ENCODE data around the gene CRIP3. TPM values are rescaled to one million over a fixed set of nuclear protein-coding genes. Genes with fewer than 3 reads are reported as not detected.
"Not testable (repeated sequence)": the region's sequence is repeated elsewhere in the genome, so short reads cannot be mapped to it uniquely, and the experiment has no call there.

Gene CRIP3
- total RNA-seq, 3 donors from 2014 or later (not counting 1 experiment from before 2014, with no cell fraction given): 3.6 to 5.3 (median 4.3) TPM

GRCh38 chr6:43304882-43305281 lies 3.7 kb downstream of the CRIP3 start:
- no peak overlapping the region for H3K4me3 Mint-ChIP-seq
- Histone ChIP-seq H3K27ac (ENCODE audit: low read length) (no peak overlapping the region), H3K27me3 (ENCODE audit: control insufficient read depth, insufficient read depth, low read length) (no peaks in the 10 kb centered on the region), H3K9me3 (ENCODE audit: control insufficient read depth, insufficient read depth, low read length) (no peaks in the 10 kb centered on the region), H3K4me3 (ENCODE audit: low read length) (no peak overlapping the region), H3K36me3 (ENCODE audit: control insufficient read depth, insufficient read depth, low read length) (no peaks in the 10 kb centered on the region), H3K4me1 (ENCODE audit: control insufficient read depth, insufficient read depth, low read length) (peaks cover 13% of the 10 kb centered on the region)
- no peak for DNase-seq
- intact Hi-C loops (cut with micrococcal nuclease): no loop called here
- TF ChIP-seq CTCF (IDR thresholded peaks at IDR 0.05): no peak
- H3K27ac Mint-ChIP-seq: no peak overlapping the region
- no peaks in the 10 kb centered on the region for H3K36me3 Mint-ChIP-seq
- H3K4me1 Mint-ChIP-seq: peaks cover 0 to 9% of the 10 kb centered on the region in 2 donors
- peaks cover 0 to 3% of the 10 kb centered on the region in 2 donors for H3K27me3 Mint-ChIP-seq (ENCODE audit: low read depth in 2 of 2)
- 96% methylated on average over 2 of the region's 2 CpGs for WGBS (ENCODE audit: insufficient coverage)
- ATAC-seq: no peak
- no peaks in the 10 kb centered on the region for H3K9me3 Mint-ChIP-seq

- Histone ChIP-seq H3K36me3 (ENCODE audit: control insufficient read depth, insufficient read depth, low read length) (no peaks in the 10 kb centered on the region), H3K4me3 (ENCODE audit: low read length) (no peak overlapping the region), H3K9me3 (ENCODE audit: control insufficient read depth, insufficient read depth, low read length) (no peaks in the 10 kb centered on the region), H3K27me3 (ENCODE audit: control insufficient read depth, insufficient read depth, low read length) (no peaks in the 10 kb centered on the region), H3K4me1 (ENCODE audit: control insufficient read depth, insufficient read depth, low read length) (peaks cover 13% of the 10 kb centered on the region), H3K27ac (ENCODE audit: low read length) (no peak overlapping the region)
- no peak overlapping the region for H3K27ac Mint-ChIP-seq
- H3K4me1 Mint-ChIP-seq: peaks cover 0 to 9% of the 10 kb centered on the region in 2 donors
- DNase-seq: no peak
- 91% methylated on average over 2 of the region's 3 CpGs for WGBS (ENCODE audit: insufficient coverage)
- H3K9me3 Mint-ChIP-seq: no peaks in the 10 kb centered on the region
- no peaks in the 10 kb centered on the region for H3K36me3 Mint-ChIP-seq
- TF ChIP-seq CTCF (IDR thresholded peaks at IDR 0.05): no peak
- no peak overlapping the region for H3K4me3 Mint-ChIP-seq
- no peak for ATAC-seq
- intact Hi-C loops (cut with micrococcal nuclease): no loop called here
- H3K27me3 Mint-ChIP-seq (ENCODE audit: low read depth in 2 of 2): peaks cover 0 to 3% of the 10 kb centered on the region in 2 donors
Observed at GRCh38 chr6:43304361-43304760, 4.3 kb downstream of the CRIP3 start.

DNA sequence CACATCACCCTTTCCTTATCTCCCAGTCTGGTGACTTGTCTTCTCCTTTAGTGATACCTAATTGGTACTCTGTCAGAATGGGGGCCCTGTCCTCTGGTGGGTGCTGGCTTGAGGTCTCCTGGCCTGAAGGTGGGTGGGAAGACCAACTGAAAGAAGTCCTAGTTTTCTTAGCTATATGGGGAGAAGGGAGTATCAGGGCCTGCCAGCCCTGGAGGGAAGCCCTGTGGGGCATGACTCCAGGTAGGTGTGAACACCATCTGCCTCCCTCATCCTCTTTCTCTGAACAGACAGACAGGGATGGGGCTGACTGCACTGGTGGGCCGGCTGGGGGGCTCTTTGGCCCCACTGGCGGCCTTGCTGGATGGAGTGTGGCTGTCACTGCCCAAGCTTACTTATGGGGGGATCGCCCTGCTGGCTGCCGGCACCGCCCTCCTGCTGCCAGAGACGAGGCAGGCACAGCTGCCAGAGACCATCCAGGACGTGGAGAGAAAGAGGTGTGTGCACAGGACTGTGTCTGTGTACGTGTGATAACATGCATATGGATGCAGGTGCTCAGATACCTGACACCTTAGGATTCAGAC lies 4.8 kb downstream of the CRIP3 start:
- peaks cover 0 to 3% of the 10 kb centered on the region in 2 donors for H3K27me3 Mint-ChIP-seq (ENCODE audit: low read depth in 2 of 2)
- H3K4me1 Mint-ChIP-seq: peaks cover 0 to 8% of the 10 kb centered on the region in 2 donors
- WGBS (ENCODE audit: insufficient coverage): 82% methylated on average over 8 of the region's 8 CpGs
- Histone ChIP-seq H3K9me3 (ENCODE audit: control insufficient read depth, insufficient read depth, low read length) (no peaks in the 10 kb centered on the region), H3K27ac (ENCODE audit: low read length) (no peak overlapping the region), H3K27me3 (ENCODE audit: control insufficient read depth, insufficient read depth, low read length) (no peaks in the 10 kb centered on the region), H3K4me3 (ENCODE audit: low read length) (no peak overlapping the region), H3K36me3 (ENCODE audit: control insufficient read depth, insufficient read depth, low read length) (no peaks in the 10 kb centered on the region), H3K4me1 (ENCODE audit: control insufficient read depth, insufficient read depth, low read length) (peaks cover 10% of the 10 kb centered on the region)
- no peak for TF ChIP-seq CTCF (IDR thresholded peaks at IDR 0.05)
- H3K27ac Mint-ChIP-seq: no peak overlapping the region
- DNase-seq (no peak), ATAC-seq (no peak)
- no peak overlapping the region for H3K4me3 Mint-ChIP-seq
- no peaks in the 10 kb centered on the region for H3K9me3 Mint-ChIP-seq
- H3K36me3 Mint-ChIP-seq: no peaks in the 10 kb centered on the region
- intact Hi-C loops (cut with micrococcal nuclease): no loop called here

DNA sequence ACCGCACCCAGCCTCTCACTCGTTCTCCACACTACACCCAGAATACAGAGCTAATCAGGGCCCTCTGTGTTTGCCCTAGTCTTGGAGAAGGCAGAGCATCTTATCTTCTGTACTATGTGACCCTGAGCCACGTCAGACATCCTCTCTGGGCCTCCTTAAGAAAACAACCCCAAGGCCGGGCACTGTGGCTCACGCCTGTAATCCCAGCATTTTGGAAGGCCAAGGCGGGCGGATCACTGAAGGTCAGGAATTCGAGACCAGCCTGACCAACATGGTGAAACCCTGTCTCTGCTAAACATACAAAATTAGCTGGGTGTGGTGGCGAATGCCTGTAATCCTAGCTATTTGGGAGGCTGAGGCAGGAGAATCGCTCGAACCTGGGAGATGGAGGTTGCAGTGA lies 5.6 kb downstream of the CRIP3 start:
- H3K27ac Mint-ChIP-seq; H3K9me3 Mint-ChIP-seq; DNase-seq; H3K27ac ChIP-seq (ENCODE audit: low read length); H3K4me1 Mint-ChIP-seq; H3K27me3 Mint-ChIP-seq (ENCODE audit: low read depth in 2 of 2); H3K9me3 ChIP-seq (ENCODE audit: control insufficient read depth, insufficient read depth, low read length); ATAC-seq; H3K4me1 ChIP-seq (ENCODE audit: control insufficient read depth, insufficient read depth, low read length); H3K27me3 ChIP-seq (ENCODE audit: control insufficient read depth, insufficient read depth, low read length); H3K36me3 Mint-ChIP-seq; H3K4me3 Mint-ChIP-seq; intact Hi-C loops (cut with micrococcal nuclease); H3K36me3 ChIP-seq (ENCODE audit: control insufficient read depth, insufficient read depth, low read length); H3K4me3 ChIP-seq (ENCODE audit: low read length): not testable (repeated sequence)
- WGBS (ENCODE audit: insufficient coverage): 91% methylated on average over 11 of the region's 11 CpGs
